ENCODE results near the gene OR13A1. TPM values are rescaled to one million over a fixed set of nuclear protein-coding genes. Genes with fewer than 3 reads are reported as not detected.

The OR13A1 gene, protein sequence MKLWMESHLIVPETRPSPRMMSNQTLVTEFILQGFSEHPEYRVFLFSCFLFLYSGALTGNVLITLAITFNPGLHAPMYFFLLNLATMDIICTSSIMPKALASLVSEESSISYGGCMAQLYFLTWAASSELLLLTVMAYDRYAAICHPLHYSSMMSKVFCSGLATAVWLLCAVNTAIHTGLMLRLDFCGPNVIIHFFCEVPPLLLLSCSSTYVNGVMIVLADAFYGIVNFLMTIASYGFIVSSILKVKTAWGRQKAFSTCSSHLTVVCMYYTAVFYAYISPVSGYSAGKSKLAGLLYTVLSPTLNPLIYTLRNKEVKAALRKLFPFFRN
- 0.06 TPM for total RNA-seq

DNA sequence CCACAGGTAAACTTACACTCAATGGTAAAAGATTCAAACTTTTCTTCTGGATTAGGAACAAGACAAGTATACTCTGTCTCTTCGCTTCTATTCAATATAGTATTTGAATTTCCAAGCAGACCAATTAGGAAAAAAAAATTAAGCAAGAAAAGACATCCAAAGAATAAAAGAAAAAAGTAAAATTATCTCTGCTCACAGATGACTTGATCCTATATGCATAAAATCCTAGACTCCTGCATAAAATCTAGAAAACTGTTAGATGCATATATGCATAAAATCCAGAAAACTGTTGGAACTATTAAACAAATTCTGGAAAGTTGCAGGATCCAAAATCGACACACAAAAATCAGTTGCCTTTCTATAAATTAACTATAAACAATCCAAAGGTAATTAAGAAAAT lies at the start of gene OR13A1:
Gene OR13A1 (minus strand): TSS at position 101 of the 400 bp plus-strand sequence. CDS start 11,186 bp downstream, outside the sequence.

Other genes with a start within 250 kb of the OR13A1 start
- gene ALOX5, start 58.6 kb upstream of the OR13A1 start, total RNA-seq: 17.9 TPM

All from metanephros (tissue), 1 donor.